Psoas muscle (tissue), 8 donors: ENCODE results near the gene TSPAN5. TPM values are rescaled to one million over a fixed set of nuclear protein-coding genes. Genes with fewer than 3 reads are reported as not detected.
A peak's percentile ranks its signal among the peaks of the same experiment; 100 is the strongest.

Source experiments
- ATAC-seq, 4 donors: fragments of 200-7000 bp; cut with Tn5 transposase; one replicate each; pipeline ENCODE4 v1.9.1; 2020; ENCODE audit warnings: moderate library complexity in 3 of 4, mild to moderate bottlenecking in 2 of 4
- DNase-seq, 2 donors: peaks; one replicate each; pipeline ENCODE4 v3.0.0-alpha.2; 2020
- H3K27ac ChIP-seq: fragments of 200-600 bp; one replicate; pipeline ENCODE4 v1.8.0; 2022
- H3K27me3 ChIP-seq, 3 donors: fragments of 200-600 bp in 1 of 3; one replicate each; pipeline versions ENCODE4 v1.6.1 to v1.8.0; 2013 to 2022; ENCODE audit warnings: low read length in 2 of 3, mild to moderate bottlenecking in 2 of 3, moderate library complexity in 1 of 3; ENCODE audit not compliant: insufficient read depth in 3 of 3
- H3K36me3 ChIP-seq, 2 donors: fragments of 200-600 bp in 1 of 2; one replicate each; pipeline versions ENCODE4 v1.6.1 to v1.8.0; 2013 to 2022; ENCODE audit warnings: low read depth in 1 of 2, mild to moderate bottlenecking in 1 of 2, moderate library complexity in 1 of 2; ENCODE audit not compliant: insufficient read depth in 1 of 2
- H3K4me1 ChIP-seq: fragments of 200-600 bp; one replicate; pipeline ENCODE4 v1.8.0; 2022
- H3K4me3 ChIP-seq: fragments of 200-600 bp; one replicate; pipeline ENCODE4 v1.8.0; 2022; ENCODE audit warnings: mild to moderate bottlenecking
- H3K9me3 ChIP-seq: fragments of 200-600 bp; one replicate; pipeline ENCODE4 v1.8.0; 2022
- CTCF ChIP-seq: fragments of 200-600 bp; IDR thresholded peaks from one replicate; pipeline ENCODE4 v1.8.0; 2022; ENCODE audit warnings: antibody characterized with exemption
- WGBS, 3 donors: extraction: QIAGEN DNeasy Blood & Tissue Kit; methylation state at CpG; one replicate each; pipeline versions ENCODE4 v1.1.6 to v1.1.7; 2013; 5-methylcytosine and 5-hydroxymethylcytosine counted together
- intact Hi-C, 2 donors: fragments of 100-400 bp; cut with DNase I; formaldehyde crosslinking; loops; one replicate each; pipeline versions ENCODE4 v1.11.0 to v1.14.2; 2022
- polyA plus RNA-seq, 3 donors: library from polyadenylated mRNA; stranded (reverse); fragments of 200-250 nt; gene quantifications; one replicate each; pipeline ENCODE4 v1.2.3, GENCODE V29; 2013
- total RNA-seq, 4 donors: library from RNA; stranded (reverse); fragmentation: NEBNext Ultra II Directional in 2 of 4; extraction: Animal tissue kit (Norgen Biotek cat#: 25700) in 2 of 4; gene quantifications; one replicate each; pipeline versions ENCODE4 v1.2.1 to v1.2.4, GENCODE V29; 2021 to 2023
- donor health status: healthy with polysubstance abuse.
- donor health status: DM: no; HTN: no; CAD: no; lungs with moderate emphysema.
- donor health status: Bipolar disorder and iron deficiency.
- donor health status: healthy.
- donor health status: DM: yes; HTN: yes; CAD: no.
- donor health status: DM: no; HTN: no; CAD: no.
- donor health status: DM: no; HTN: no; CAD: no.
- donor health status: DM: yes; HTN: yes; CAD: no.

TSPAN5 gene
- total and polyA plus RNA-seq, 7 donors: 0.63 to 7.3 (median 3.8) TPM

- no peak overlapping the region for H3K4me3 ChIP-seq
- no peaks in the 10 kb centered on the region for H3K9me3 ChIP-seq
- H3K36me3 ChIP-seq: no peaks in the 10 kb centered on the region
- intact Hi-C loops: loop anchor here in 1 of 2 donors (10.0 kb wide), 1 partner anchor 315 kb away; no protein-coding TSS in a partner anchor
- H3K27ac ChIP-seq: no peak overlapping the region
- peaks cover 3% of the 10 kb centered on the region for H3K4me1 ChIP-seq
- TF ChIP-seq CTCF: no peak
- H3K27me3 ChIP-seq: peaks cover 0 to 4% (median 0%) of the 10 kb centered on the region in 3 donors
- WGBS, 3 donors: 61 to 68% (median 63%) methylated on average over 2 of the region's 2 CpGs
- DNase-seq (no peak), ATAC-seq (no peak)
Observed at GRCh38 chr4:98469771-98470170, 188.6 kb downstream of the TSPAN5 start.

DNA sequence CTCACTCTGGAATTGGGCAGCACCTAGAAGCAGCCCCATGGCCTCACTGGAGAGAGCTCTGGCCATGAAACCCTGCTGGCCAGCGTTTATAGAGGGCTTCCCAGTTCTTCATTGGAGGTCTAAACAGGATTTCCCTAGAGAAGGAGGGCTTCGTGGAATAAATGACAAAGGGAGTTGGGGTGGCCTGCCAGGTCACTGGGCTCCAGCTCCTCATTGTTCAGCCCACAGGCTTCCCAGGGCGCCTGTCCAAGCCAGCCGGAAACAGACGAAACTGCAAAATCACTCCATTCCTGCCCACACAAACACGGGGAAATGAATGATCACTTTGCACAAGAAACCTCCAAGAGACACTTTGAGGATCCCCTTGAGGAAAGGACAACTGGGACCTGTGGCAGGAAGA is 189.7 kb downstream of the TSPAN5 start:
- no peaks in the 10 kb centered on the region for H3K9me3 ChIP-seq
- H3K4me1 ChIP-seq: peaks cover 3% of the 10 kb centered on the region
- WGBS, 3 donors: 13 to 22% (median 20%) methylated on average over 6 of the region's 6 CpGs
- ATAC-seq (no peak), DNase-seq (no peak)
- intact Hi-C loops: loop anchor here in 1 of 2 donors (10.0 kb wide), 1 partner anchor 314 kb away; no protein-coding TSS in a partner anchor
- H3K4me3 ChIP-seq: no peak overlapping the region
- H3K27ac ChIP-seq: no peak overlapping the region
- no peaks in the 10 kb centered on the region for H3K36me3 ChIP-seq
- no peak for TF ChIP-seq CTCF
- peaks cover 0 to 4% (median 0%) of the 10 kb centered on the region in 3 donors for H3K27me3 ChIP-seq

DNA sequence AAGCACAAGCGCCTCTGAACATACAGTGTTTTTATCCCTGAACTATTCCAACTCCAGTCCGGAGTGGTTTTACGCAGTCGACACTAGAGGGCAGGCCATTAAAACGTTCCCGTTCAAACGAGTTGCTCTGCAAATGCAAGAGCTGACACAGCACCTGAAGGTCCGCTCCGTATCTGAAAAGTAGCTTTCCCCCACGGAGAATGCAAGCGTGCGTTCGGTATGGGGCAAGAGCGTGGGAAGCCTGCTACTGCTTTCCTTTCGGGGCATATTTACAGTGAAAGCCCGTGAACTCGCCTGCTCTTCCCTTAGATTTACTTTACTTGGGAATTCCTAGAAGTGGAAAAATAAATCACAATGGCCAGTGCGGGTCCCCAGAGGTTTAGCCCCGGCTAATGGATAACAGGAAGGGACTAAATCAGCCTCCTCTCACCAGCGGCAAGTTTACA is 190.8 kb downstream of the TSPAN5 start:
- peak; percentile 29 to 70 for DNase-seq
- Histone ChIP-seq H3K9me3 (no peaks in the 10 kb centered on the region), H3K27ac (no peak overlapping the region), H3K4me3 (peak overlapping the region; percentile 60), H3K36me3 (no peaks in the 10 kb centered on the region), H3K27me3 (peaks cover 0 to 4% (median 0%) of the 10 kb centered on the region in 3 donors), H3K4me1 (peaks cover 3% of the 10 kb centered on the region)
- intact Hi-C loops: loop anchor here in 1 of 2 donors (2.0 to 10.0 kb wide), 2 partner anchors 313 to 997 kb away; no protein-coding TSS in a partner anchor
- peak; percentile 83 to 94 (median 92) for ATAC-seq
- peak; percentile 70 for TF ChIP-seq CTCF
- WGBS, 3 donors: 1 to 3% (median 2%) methylated on average over 20 of the region's 20 CpGs

DNA sequence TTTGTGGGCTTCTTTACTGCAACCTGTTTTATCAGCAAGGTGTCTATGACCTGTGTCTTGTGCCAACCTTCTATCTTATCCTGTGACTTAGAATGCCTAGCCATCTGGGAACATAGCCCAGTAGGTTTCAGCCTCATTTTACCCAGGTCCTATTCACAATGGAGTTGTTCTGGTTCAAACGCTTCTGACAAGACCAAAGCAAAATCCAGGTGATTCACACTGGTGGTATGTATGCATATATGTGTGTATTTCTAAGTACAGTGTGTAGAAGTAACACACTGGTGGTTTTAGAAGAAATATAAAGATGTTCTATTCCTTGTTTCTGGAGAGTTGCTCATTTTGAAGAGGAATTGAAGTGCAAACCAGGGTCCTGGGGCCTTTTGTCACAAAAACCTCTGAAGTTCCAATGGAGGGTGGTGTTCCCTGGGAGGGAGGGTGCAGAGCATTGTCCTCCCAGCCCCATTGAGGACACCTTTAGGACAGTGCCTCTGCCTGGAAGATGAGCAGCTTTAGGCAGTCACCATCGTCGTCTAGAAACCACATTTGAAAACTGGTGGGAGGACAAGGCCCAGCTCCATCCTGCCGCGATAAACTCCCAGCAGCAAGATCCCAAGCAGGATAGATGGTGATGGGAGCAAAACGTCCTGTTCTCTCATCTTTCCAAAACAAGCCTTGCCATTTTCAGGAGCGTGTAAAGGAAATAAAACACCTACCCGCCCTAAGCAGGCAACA is 191.4 kb downstream of the TSPAN5 start:
- no peak for ATAC-seq
- peak overlapping the region; percentile 60 for H3K4me3 ChIP-seq

More for the DNA sequence above, 191.4 kb downstream of the TSPAN5 start:
- Histone ChIP-seq H3K36me3 (no peaks in the 10 kb centered on the region), H3K9me3 (no peaks in the 10 kb centered on the region), H3K4me1 (peaks cover 3% of the 10 kb centered on the region), H3K27me3 (peaks cover 0 to 4% (median 0%) of the 10 kb centered on the region in 3 donors), H3K27ac (no peak overlapping the region)
- intact Hi-C loops: loop anchor here in 1 of 2 donors (2.0 to 10.0 kb wide), 2 partner anchors 312 to 998 kb away; no protein-coding TSS in a partner anchor
- DNase-seq: no peak
- WGBS, 3 donors: 37 to 41% (median 38%) methylated on average over 8 of the region's 8 CpGs
- TF ChIP-seq CTCF: no peak
